HG03159 (cell line): Measurements from ENCODE around the gene MRPL37.
"Not testable (repeated sequence)": the region's sequence is repeated elsewhere in the genome, so short reads cannot be mapped to it uniquely, and the experiment has no call there.

ENCODE experiments used
- ATAC-seq: cut with Tn5 transposase; IDR thresholded peaks from one replicate; pipeline ENCODE4 v1.9.1; 2021; ENCODE audit warnings: mild to moderate bottlenecking, moderate library complexity; ENCODE audit not compliant: unreplicated experiment

MRPL37 gene

DNA sequence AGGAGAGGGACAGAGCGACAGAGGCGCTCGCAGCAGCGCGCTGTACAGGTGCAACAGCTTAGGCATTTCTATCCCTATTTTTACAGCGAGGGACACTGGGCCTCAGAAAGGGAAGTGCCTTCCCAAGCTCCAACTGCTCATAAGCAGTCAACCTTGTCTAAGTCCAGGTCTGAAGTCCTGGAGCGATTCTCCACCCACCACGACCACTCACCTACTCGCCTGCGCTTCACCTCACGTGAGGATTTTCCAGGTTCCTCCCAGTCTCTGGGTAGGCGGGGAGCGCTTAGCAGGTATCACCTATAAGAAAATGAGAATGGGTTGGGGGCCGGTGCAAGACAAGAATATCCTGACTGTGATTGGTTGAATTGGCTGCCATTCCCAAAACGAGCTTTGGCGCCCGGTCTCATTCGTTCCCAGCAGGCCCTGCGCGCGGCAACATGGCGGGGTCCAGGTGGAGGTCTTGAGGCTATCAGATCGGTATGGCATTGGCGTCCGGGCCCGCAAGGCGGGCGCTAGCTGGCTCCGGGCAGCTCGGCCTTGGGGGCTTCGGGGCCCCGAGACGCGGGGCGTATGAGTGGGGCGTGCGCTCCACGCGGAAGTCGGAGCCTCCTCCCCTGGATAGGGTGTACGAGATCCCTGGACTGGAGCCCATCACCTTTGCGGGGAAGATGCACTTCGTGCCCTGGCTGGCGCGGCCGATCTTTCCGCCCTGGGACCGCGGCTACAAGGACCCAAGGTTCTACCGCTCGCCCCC lies at the start of gene MRPL37, which contains the start of gene CYB5RL:
Gene MRPL37, plus strand, starts transcription at position 403 of the 754 bp plus-strand sequence. Its CDS starts 77 bp downstream, at position 480.
Gene CYB5RL, minus strand, starts transcription at position 266 of the 754 bp plus-strand sequence. CDS start 4,414 bp downstream, outside the sequence.
- peak; percentile 92 for ATAC-seq

DNA sequence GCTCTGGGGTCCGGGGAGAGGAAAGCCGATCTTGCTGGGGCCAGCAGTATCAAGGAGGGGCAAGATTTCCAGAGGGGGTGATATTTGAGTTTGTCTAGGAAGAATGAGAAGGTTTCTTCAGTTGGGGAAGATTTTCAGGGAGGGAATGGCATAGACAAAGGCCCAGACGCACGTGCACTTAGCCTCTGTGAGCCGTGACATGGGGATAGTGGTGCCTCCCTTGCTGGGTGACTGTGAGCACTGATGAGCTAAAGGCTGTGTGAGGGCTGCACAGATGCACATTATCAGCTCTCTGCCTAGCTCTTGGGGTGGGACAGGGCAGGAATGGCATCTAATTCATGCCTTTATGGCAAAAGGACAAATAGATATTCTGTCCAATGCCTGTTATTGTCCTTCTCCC lies 49.0 kb upstream of the MRPL37 start:
- no peak for ATAC-seq

DNA sequence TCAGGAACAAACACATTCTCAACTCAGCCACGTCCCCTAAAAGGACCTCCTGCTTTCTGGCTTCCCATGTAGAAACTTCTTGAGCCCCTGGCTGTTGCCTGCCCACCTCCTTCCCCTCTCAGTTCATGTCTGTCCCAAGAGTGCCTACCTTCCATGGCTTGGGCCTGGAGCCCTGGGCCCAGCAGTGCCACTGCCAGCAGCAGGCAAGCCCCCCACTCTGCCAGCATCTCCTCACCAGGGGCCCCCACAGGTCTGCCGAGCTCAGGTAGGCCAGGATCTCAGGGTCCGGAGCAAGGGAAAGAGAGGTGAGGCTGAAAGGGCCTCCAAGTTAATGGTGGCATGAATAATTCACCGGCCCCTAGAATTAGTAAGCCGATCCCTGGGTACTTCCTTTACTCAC lies 47.3 kb upstream of the MRPL37 start, which contains the start of gene CDCP2:
Gene CDCP2, minus strand, starts transcription at position 305 of the 400 bp plus-strand sequence. Its CDS starts 78 bp downstream, at position 227.
- no peak for ATAC-seq

DNA sequence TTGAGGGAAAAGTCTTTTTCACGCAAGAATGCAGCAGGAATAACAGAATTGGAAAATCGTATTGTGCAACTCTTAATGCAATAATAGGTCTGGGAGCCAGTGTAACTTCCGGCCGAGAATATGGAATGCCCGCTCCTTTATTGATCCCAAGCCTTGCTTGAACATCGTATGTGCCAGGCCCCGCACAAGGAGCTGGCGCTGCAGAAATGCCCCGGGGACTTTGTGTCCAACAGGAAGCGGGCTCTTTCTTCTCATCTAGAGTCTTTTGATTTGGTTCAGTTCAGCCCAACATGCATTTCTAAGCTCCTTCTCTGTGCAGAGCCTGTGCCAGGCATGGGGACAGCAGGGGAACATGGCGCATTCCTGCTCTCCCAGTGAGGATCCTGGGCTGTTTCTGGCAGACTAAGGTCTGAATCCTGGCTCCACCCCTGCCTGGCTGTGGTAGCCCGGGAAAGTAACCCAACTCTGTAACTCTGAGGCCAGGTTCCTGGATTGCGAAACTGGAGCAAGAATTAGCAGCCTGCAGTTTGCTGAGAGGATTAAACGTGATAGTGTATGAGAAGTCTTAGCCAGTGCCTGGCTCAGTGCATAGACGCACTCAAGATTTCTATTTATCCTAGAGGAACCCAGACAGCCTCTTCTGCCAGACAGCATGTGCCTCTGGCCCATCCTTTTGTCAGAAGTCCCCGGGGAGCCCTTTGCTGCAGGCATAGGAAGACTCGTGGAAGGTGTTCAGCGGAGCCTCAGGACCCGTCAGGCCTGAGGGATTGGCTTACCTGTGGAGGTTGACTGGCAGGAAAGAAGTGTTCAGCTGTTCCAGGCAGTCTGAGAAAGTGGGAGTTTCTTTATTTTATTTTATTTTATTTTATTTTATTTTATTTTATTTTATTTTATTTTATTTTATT lies 46.2 kb upstream of the MRPL37 start:
- no peak for ATAC-seq

DNA sequence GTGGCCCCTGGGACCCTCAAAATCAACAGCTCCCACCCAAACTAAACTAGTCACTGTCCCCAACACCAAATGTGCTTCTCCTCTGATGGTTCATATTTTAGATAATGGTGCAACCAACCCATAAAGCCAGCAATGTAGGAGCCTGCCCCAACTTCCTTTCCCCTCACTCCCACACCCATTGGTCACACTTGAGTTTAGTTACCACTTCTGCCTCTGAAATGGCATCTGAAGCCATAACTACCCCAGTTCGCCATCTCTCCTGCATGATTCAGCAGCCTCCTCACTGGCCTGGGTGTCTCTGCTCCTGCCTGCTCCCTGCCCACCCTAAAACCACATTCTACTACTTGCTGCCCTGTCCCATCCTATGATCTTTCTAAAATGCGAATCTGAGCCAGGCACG lies 43.8 kb upstream of the MRPL37 start:
- ATAC-seq, result no peak

DNA sequence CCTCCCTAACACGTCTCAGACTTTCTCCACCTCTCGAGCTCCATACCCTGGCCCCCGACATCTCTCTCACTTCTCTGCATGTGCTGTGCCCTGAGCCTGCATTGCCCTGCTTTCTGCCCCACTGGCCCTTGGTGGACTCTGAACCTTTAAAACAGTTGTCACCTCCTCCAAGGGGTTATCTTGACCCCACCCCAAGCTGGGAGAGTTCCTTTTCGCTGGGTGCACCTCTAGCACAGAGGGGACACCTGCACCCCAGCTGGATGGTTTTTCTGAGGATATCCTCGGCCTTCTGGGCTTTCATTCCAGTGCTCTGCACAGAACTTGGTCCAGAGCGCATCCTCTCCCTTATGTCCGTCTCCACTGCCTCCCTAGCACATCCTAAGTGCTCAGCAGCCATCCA lies 43.0 kb upstream of the MRPL37 start:
- no peak for ATAC-seq

DNA sequence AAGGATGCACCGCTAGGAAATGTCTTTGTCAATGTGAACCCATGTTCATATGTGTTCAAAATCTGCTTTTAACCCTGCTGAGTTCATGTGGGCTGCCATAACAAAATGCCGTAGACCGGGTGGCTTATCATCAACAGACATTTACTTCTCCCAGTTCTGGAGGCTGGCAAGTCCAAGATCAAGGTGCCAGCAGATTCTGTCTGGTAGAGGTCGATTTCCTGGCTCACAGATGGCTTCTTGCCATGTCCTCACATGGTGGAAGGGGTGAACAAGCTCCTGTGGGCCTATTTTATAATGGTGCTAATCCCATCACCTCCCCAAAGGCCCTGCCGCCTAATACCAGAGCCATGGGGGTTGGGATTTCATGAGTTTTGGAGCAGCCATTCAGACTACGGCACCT lies 42.6 kb upstream of the MRPL37 start:
- ATAC-seq, result no peak

DNA sequence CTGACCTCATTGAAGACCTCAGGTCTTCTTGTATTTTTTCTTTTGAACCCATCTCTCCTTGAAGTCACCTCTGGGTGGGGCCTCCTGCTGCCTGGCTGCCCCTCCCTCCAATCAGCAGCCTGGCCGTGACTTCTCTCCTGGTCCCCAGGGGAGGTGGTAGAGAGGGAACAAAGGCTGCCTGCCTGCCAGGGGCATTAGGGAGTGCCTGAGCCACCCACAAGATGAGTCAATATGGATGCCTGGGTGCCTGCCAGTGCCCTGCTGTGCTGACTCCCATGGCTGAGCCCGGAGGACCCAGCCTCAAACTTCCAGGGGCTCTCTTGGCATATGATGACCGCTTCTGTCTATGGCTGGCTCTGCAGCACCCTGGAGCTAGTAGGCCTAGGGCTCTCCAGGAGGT lies 41.9 kb upstream of the MRPL37 start:
- no peak for ATAC-seq

DNA sequence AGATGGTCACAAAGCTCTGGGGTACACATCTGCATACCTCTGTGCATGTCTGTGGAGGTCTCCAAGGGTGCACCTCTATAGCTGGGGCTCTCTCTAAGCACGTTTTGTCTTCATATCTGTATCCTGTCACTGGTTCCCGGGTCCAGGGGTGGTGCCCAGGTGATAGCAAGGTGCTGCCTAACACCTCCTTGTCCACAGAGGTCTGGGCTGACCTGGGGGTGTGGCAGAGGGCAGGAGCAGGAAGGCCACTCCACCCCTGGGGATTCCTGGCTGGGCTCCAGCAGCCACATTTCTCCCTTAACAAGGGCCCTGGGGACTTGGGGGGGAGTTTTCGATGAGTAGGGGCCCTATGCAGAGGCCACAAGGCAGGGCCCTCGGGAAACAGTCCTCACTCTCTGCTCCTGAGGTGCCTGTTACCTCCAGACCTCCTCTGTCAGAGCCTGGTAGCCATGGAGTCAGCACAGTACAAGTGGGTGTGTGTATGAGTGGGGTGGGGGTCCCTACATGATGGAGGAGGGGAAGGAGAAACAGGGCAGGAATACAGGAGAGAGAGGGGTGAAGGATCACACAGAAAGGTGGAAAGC lies 40.1 kb upstream of the MRPL37 start:
- no peak for ATAC-seq

DNA sequence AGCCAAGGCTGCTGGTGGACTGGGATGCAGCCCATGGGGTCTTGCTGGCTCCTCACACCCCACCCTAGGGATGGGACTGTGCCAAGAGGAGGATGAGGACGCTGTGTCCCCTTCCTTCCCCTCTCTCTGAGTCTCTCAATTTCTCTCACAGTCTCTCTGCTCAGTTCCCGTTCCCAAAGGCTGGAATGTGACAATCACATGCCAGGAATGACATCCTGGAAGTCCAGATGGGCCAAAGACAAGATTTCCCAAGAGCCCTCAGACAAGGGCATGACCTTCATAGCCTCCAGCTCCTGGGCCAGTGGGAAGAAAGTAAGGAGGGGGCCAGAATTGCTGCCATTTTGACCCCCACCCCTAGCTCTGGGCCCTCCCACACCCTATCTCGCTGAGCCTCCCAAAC lies 39.6 kb upstream of the MRPL37 start:
- no peak for ATAC-seq

DNA sequence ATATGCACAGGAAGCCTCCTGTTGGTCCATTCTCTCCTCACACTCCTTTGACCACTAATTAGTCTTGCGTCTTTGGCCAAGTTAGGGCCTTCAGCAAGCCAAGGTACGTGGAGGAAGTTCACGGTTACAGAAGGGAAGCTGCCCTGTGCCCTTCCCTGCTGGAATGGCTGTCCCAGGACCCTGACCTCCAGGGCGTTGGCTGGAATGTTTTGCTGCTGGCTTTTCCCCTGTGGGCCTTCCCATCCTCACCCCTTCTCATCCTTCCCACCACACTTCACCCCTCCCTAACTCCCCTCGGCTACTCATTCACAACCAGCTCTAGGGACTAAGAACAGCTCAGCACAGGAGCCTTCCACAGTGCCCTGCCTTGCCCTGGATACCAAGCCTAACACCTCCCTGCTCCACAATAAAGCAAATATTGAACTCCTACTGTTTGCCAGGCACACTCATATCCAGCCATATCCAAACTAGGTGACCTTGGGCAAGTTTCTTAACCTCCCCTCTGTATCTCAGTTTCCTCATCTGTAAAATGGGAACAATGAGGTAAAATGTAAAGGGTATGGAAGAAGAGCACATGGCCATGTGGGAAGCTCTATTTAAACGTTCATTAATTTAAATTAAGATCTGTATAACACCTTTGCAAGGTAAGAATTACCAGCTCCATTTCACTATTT lies 38.3 kb upstream of the MRPL37 start:
- ATAC-seq, result no peak

DNA sequence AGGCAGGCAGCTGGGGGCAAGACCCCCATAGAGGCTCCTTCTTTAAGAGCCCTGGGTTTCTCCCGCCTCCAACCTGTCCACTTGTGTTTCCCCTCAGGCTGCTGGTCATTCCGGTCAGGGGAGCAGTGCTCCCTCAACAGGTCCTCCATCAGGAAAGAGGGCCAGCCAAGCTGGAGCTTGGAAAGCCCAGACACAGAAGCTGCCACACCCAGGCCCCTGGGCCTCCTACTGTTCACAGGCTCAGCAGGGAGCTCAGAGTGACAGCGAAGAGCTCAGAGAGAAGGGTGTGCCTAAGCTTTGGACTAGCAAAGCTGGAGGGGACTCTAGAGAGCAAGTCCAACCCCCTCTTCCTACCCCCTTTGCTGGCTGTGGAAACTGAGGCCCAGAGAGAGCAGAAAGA lies 36.9 kb upstream of the MRPL37 start:
- no peak for ATAC-seq

DNA sequence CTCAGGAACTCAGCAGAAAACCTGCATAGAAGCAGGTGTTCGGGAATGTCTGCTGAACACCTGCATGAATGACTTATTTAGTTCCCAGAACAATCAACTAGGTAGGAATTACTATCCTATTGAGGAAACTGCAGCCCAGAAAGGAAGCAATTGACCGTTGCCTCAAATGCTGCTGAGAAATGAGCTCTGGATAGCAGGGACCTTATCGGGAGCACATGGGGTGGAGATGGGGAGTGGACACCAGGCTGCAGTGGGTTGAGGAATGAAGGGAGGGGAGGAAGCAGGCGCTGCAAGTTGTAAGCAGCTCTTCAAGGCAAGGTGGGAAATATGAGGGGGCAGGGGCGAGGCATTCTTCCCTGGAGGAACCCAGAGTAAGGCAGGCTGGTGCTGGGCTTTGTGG lies 36.4 kb upstream of the MRPL37 start:
- no peak for ATAC-seq

DNA sequence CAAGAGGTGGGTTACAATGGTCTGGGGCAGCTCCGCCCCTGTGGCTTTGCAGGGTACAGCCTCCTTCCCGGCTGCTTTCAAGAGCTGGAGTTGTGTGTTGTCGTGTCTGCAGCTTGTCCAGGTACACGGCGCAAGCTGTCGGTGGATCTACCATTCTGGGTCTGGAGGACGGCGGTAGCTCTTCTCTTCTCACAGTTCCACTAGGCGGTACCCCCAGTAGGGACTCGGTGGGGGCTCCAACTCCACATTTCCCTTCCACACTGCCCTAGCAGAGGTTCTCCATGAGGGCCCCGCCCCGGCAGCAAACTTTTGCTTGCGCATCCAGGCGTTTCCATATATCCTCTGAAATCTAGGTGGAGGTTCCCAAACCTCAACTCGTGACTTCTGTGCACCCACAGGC lies 34.8 kb upstream of the MRPL37 start:
- no peak for ATAC-seq

DNA sequence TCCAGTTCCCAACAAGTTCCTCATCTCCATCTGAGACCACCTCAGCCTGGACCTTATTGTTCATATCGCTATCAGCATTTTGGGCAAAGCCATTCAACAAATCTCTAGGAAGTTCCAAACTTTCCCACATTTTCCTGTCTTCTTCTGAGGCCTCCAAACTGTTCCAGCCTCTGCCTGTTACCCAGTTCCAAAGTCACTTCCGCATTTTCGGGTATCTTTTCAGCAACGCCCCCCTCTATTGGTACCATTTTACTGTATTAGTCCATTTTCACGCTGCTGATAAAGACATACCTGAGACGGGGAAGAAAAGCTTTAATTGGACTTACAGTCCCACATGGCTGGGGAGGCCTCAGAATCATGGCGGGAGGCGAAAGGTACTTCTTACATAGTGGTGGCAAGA lies 33.6 kb upstream of the MRPL37 start:
- not testable (repeated sequence) for ATAC-seq

DNA sequence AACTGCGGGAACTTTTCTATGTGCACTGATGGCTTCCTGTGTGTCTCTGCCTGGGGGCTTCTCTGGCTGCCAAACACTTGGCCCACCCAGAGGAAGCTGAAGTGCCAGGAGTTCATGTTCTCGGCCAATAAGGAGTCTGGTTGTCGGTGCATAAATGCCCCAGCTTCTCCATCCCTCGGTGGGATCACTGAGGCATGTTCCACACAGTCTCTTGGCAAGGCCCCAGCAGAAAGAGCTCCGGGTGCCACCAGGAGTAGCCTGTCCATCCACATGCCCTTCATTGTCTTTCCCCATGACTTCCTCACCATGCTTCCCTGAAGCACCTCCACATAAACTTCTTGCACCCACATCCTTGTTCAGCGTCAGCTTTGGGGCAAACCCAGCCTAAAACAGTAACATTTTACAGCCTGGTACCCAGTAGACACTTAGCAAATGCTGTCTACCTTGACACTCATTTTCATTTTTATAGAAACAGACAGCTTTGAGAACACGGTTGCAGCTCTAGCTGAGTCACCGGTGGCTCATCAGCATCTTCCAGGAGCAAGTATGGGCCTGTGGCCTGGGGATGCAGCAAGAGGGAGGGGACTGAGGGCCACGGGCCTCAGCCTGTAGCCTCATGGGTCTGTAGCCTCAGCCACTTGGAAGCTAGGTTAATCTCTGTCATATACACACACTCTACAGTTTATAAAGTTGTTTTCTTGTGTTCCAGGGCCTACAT lies 32.4 kb upstream of the MRPL37 start:
- no peak for ATAC-seq

DNA sequence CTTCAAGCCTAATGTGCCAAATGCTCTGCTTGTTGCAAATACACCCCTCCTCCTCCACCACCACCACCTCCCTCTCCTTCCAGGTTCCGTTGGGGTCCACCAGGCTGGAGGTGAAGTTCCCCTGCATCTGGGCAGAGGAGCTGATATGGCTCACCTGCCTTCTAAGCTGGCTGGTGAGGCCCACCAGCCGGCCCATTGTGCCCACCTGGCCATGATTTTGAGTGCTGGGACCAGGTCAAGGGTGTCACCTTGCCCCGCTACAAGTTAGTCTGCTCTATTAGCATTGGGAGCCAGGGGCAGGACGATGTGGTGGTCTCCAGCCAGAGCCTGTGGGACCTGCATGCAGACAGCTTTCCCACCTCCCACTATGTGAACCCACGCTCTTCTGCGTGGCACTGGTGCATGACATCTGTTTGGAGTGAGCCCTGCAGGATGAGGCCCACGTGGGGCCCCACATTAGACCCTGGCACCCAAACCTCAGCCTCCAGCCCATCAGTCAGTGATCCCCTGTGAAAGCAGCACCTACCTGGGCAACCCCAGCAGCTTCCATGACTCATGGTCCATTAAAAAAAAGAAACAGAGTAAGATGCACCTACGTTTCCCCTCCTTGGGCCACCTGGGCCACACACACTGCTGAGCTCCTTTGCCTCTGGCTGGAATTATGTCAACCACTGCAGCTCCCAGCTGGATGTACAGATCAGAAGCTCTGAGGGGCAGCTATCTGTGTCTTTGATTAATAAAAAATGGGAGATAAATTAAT lies 31.6 kb upstream of the MRPL37 start:
- no peak for ATAC-seq

DNA sequence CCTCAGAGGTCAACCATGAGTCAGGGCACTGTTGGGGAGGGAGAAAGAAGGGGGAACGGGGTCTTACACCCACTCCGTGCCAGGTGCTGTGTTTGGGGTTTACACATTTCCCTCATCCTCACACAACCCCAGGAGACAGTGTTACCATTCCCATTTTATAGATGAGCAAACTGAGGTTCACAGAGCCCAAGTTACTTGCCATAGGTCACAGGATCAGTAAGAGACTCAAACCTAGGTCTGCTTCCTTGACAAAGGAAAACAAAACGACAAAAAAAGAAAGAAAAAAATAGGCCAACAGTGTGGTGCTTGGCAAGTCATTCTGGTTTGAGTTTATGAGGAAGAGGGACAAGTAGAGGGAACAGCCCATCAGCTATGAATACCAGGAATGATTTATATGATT lies 30.9 kb upstream of the MRPL37 start:
- no peak for ATAC-seq

DNA sequence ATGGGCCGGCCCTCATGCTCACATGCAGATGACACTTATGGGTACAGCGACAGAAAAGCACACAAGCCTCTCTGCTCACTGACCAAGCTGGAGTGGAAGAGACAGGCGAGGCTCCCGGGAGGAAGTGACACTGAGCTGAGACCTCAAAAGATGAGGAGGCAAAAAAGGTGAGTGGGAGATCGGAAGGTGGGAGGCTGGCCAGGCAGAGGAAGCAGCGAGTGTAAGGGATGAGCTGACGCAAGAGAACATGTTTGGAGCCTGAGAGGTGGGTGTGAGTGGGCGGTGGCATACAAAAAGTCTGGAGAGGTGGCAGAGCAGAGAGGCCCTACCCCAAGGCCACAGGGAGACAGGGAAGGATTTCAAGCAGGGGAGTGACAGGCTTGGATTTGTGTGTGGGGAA lies 29.0 kb upstream of the MRPL37 start:
- no peak for ATAC-seq

DNA sequence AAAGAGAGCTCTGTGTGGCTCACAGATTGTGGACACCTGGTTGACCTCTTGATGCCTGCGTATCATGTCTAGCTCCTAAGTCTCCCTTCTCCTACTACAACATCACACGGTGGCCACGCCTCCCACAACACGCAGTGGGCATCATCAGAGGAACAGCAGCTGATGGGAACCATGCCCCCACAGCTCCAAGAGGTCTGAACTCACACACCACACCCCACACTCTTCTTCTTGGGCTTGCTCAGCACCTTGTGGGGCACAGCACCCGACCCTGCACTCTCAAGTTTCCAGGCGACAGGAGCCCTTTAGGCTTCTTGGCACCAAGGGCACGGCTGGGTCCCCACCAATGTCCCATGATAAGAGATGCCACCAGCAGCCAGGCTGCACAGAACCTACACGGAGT lies 28.4 kb upstream of the MRPL37 start:
- no peak for ATAC-seq
